ENCODE measurements around the gene STAT3. TPM values are rescaled to one million over a fixed set of nuclear protein-coding genes. Genes with fewer than 3 reads are reported as not detected.

STAT3 gene
- total RNA-seq (2014; rRNA removed; shearing (Covaris generic)), result 79.4 and 84.1 TPM in 2 replicates
- 112 and 115 TPM in 2 replicates for polyA plus RNA-seq (2016; fragmentation: Nextera tagmentation; extraction: Ambion mirVana)

DNA sequence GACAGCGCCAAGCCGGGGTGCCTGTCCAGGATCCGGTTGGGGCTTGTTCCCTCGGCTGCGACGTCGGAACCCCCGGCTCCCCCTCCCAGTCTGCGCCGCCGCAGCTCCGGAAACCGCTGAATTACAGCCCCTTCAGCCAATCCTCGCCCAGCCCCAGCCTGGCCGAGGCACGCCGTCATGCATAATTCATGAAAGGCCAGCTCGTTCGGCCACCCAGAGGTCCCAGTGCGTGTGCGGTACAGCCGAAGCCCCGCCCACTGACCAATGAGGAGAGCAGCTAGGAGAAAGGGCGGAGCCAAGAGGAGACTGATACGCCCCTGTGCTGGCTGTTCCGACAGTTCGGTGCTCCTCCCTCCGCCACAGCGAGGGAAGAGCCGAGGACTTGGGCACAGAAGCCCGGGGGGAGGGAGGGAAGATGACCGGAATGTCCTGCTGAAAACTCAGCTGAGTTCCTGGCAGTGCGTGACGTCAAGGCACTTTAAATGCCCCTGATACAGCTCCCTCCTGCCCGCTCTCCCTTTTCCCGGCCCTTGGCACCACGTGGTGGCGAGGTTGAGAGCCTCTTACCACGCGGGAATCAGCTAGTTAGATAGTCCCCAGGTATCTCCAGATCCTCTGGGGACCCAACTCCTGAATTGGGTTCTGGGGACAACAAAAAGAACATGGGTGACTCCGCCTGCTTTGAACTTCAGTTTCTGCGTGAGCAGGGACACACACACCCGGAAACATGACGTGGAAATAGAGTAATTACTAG lies at the start of gene STAT3:
TSS of gene STAT3 (minus strand) at position 62 of the 754 bp plus-strand sequence. CDS start 39,926 bp downstream, outside the sequence.
- Histone ChIP-seq H3K27ac (peak within 1 kb of the TSS; percentile 97), H3K9ac (peak within 1 kb of the TSS; percentile 98), H3K9me3 (ENCODE audit: low read depth) (no peaks in the 10 kb centered on the region), H3K4me1 (ENCODE audit: insufficient read depth) (peaks cover 16% of the 10 kb centered on the region; the same call in 1 of the 2 replicates), H4K20me1 (ENCODE audit: insufficient read depth) (peaks cover 14% of the 10 kb centered on the region; the same call in 1 of the 2 replicates), H3K36me3 (ENCODE audit: low read depth) (no peaks in the 10 kb centered on the region; the same call in 1 of the 2 replicates), H3K4me3 (peak within 1 kb of the TSS; percentile 91), H3K27me3 (replicated peaks; ENCODE audit: insufficient read depth) (no peaks in the 10 kb centered on the region), H3K79me2 (ENCODE audit: insufficient read depth) (peaks cover 46% of the 10 kb centered on the region), H3F3A (ENCODE audit: insufficient read depth) (peaks cover 12% of the 10 kb centered on the region), H3K9me2 (ENCODE audit: insufficient read depth) (no peaks in the 10 kb centered on the region), H2AFZ (peak within 1 kb of the TSS; percentile 77), H3K4me2 (ENCODE audit: unreplicated experiment) (peak within 1 kb of the TSS; percentile 95)
- TF ChIP-seq EZH2phosphoT487 (IDR thresholded peaks at IDR 0.05; ENCODE audit: insufficient read depth, low read depth), result no peak
- no peak for TF ChIP-seq EZH2 (IDR thresholded peaks at IDR 0.05; ENCODE audit: insufficient read depth, poor library complexity, severe bottlenecking)
- DNase-seq, result peak; percentile 100
- 0 to 1% methylated on average over 32 to 41 of the region's 44 CpGs for WGBS, 2 experiments (ENCODE audit: low coverage in 1 of 2, low lambda C conversion rate in 2 of 2, missing lambda C conversion rate in 2 of 2)
- in situ Hi-C loops (cut with MboI), result no loop called here

DNA sequence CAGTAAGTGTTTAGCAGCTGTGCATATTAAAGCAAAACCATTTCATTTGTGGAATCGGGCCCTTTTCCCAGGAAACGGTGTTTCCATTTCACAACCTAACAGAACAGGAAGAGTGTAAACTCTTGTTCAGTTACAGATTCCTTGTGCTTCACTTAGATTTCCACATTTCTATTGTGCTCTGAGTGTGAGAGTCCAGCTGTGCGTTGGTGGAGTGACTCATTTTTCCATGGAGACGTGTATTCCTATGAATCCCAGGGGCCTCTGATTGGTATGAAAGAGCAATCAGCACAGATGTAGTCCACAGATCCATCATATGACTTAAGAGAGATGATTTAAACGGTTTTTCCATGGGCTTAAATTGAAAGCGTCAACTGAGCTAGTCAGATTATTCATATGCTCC lies 48.1 kb upstream of the STAT3 start:
- H3K27me3 ChIP-seq (replicated peaks; ENCODE audit: insufficient read depth), result no peaks in the 10 kb centered on the region
- peak overlapping the region; percentile 75 for H3K4me2 ChIP-seq (ENCODE audit: unreplicated experiment)
- in situ Hi-C loops (cut with MboI), result no loop called here
- H3K9me3 ChIP-seq (ENCODE audit: low read depth), result no peaks in the 10 kb centered on the region
- H2AFZ ChIP-seq, result peak overlapping the region; percentile 74
- 0 to 1% methylated on average over 6 of the region's 6 CpGs for WGBS, 2 experiments (ENCODE audit: low coverage in 1 of 2, low lambda C conversion rate in 2 of 2, missing lambda C conversion rate in 2 of 2)
- H3K27ac ChIP-seq, result peak overlapping the region; percentile 96
- peak overlapping the region; percentile 50 for H3K4me3 ChIP-seq
- DNase-seq, result peak; percentile 98
- H4K20me1 ChIP-seq (ENCODE audit: insufficient read depth), result no peaks in the 10 kb centered on the region
- H3K9me2 ChIP-seq (ENCODE audit: insufficient read depth), result no peaks in the 10 kb centered on the region
- H3K36me3 ChIP-seq (ENCODE audit: low read depth), result no peaks in the 10 kb centered on the region
- no peak for TF ChIP-seq EZH2 (IDR thresholded peaks at IDR 0.05; ENCODE audit: insufficient read depth, poor library complexity, severe bottlenecking)
- TF ChIP-seq EZH2phosphoT487 (IDR thresholded peaks at IDR 0.05; ENCODE audit: insufficient read depth, low read depth), result 0 out of 2 replicates have a peak, but pooled peaks have one; percentile 55
- peak overlapping the region; percentile 75 for H3K9ac ChIP-seq
- peaks cover 13% of the 10 kb centered on the region for H3F3A ChIP-seq (ENCODE audit: insufficient read depth)
- H3K79me2 ChIP-seq (ENCODE audit: insufficient read depth), result no peaks in the 10 kb centered on the region
- H3K4me1 ChIP-seq (ENCODE audit: insufficient read depth), result peaks cover 11% of the 10 kb centered on the region

GRCh38 chr17:42431758-42432161 lies 43.5 kb upstream of the STAT3 start:
- DNase-seq, result no peak

DNA sequence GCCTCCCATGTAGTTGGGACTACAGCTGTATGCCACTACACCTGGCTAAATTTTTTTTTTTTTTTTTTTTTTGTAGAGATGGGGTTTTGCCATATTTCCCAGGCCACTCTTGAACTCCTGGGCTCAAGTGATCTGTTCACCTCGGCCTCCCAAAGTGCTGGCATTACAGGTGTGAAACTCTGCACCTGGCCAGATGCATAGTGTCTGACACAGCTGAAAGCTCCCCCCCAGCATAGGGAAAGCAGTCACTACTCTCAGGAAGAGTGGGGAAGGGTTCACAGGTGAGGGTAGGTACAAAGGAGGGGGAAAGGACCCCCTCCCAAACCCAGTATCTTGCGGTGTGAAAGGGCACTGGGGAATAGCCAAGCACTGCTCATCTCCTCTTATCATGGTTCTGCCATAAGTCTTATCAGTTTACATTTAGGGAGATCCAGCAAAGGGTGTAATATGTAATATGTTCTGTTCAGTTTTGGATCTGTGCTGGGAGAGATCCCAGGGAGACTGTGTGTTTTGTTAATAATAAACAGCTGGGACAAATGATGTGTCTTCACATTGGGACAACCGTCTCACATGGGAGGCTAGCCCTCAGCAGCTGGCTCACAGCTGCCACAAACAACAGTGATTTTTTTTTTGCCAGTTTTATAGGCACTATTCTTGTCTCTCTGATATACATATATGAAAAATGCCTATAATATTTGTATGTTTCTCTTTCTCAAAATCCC lies 41.6 kb upstream of the STAT3 start:
- no peaks in the 10 kb centered on the region for H3K9me2 ChIP-seq (ENCODE audit: insufficient read depth)
- in situ Hi-C loops (cut with MboI), result no loop called here
- H3K4me3 ChIP-seq, result no peak overlapping the region
- H3K27ac ChIP-seq, result no peak overlapping the region
- peak; percentile 33 for DNase-seq
- peaks cover 26% of the 10 kb centered on the region for H3F3A ChIP-seq (ENCODE audit: insufficient read depth)
- 24 to 29% methylated on average over 3 of the region's 3 CpGs for WGBS, 2 experiments (ENCODE audit: low coverage in 1 of 2, low lambda C conversion rate in 2 of 2, missing lambda C conversion rate in 2 of 2)
- no peaks in the 10 kb centered on the region for H3K36me3 ChIP-seq (ENCODE audit: low read depth)
- no peak overlapping the region for H3K9ac ChIP-seq
- H3K4me2 ChIP-seq (ENCODE audit: unreplicated experiment), result no peak overlapping the region
- no peak overlapping the region for H2AFZ ChIP-seq
- no peaks in the 10 kb centered on the region for H3K27me3 ChIP-seq (replicated peaks; ENCODE audit: insufficient read depth)
- peaks cover 8% of the 10 kb centered on the region; the same call in 1 of the 2 replicates for H3K79me2 ChIP-seq (ENCODE audit: insufficient read depth)
- H4K20me1 ChIP-seq (ENCODE audit: insufficient read depth), result no peaks in the 10 kb centered on the region
- TF ChIP-seq EZH2 (IDR thresholded peaks at IDR 0.05; ENCODE audit: insufficient read depth, poor library complexity, severe bottlenecking) (no peak), EZH2phosphoT487 (IDR thresholded peaks at IDR 0.05; ENCODE audit: insufficient read depth, low read depth) (no peak)
- H3K4me1 ChIP-seq (ENCODE audit: insufficient read depth), result peaks cover 24% of the 10 kb centered on the region
- H3K9me3 ChIP-seq (ENCODE audit: low read depth), result no peaks in the 10 kb centered on the region

More at GRCh38 chr17:42431758-42432161, 43.5 kb upstream of the STAT3 start:
- no peak overlapping the region for H3K27ac ChIP-seq
- no peak overlapping the region for H3K9ac ChIP-seq
- no peaks in the 10 kb centered on the region for H3K27me3 ChIP-seq (replicated peaks; ENCODE audit: insufficient read depth)
- in situ Hi-C loops (cut with MboI), result no loop called here
- no peak overlapping the region for H3K4me3 ChIP-seq
- no peaks in the 10 kb centered on the region for H3K36me3 ChIP-seq (ENCODE audit: low read depth)
- H3K79me2 ChIP-seq (ENCODE audit: insufficient read depth), result peaks cover 6% of the 10 kb centered on the region; the same call in 1 of the 2 replicates
- no peaks in the 10 kb centered on the region for H3K9me2 ChIP-seq (ENCODE audit: insufficient read depth)
- no peaks in the 10 kb centered on the region for H4K20me1 ChIP-seq (ENCODE audit: insufficient read depth)
- TF ChIP-seq EZH2 (IDR thresholded peaks at IDR 0.05; ENCODE audit: insufficient read depth, poor library complexity, severe bottlenecking) (no peak), EZH2phosphoT487 (IDR thresholded peaks at IDR 0.05; ENCODE audit: insufficient read depth, low read depth) (no peak)
- 13 to 33% methylated on average over 3 of the region's 3 CpGs for WGBS, 2 experiments (ENCODE audit: low coverage in 1 of 2, low lambda C conversion rate in 2 of 2, missing lambda C conversion rate in 2 of 2)
- H2AFZ ChIP-seq, result no peak overlapping the region
- peaks cover 26% of the 10 kb centered on the region for H3K4me1 ChIP-seq (ENCODE audit: insufficient read depth)
- H3F3A ChIP-seq (ENCODE audit: insufficient read depth), result peaks cover 20% of the 10 kb centered on the region
- peak overlapping the region; percentile 3 for H3K4me2 ChIP-seq (ENCODE audit: unreplicated experiment)
- H3K9me3 ChIP-seq (ENCODE audit: low read depth), result no peaks in the 10 kb centered on the region
